ENCODE measurements around the gene CLDN7. TPM values are rescaled to one million over a fixed set of nuclear protein-coding genes. Genes with fewer than 3 reads are reported as not detected.

The CLDN7 gene
- total RNA-seq, 1 experiment from 2014 or later, result 147 TPM

GRCh38 chr17:7290166-7290565 lies 27.9 kb upstream of the CLDN7 start:
- H3K79me2 ChIP-seq (ENCODE audit: low read length), result no peaks in the 10 kb centered on the region
- H3K9me2 ChIP-seq (replicated peaks; ENCODE audit: low read length), result no peaks in the 10 kb centered on the region
- H3K9me3 ChIP-seq (ENCODE audit: low read length), result no peaks in the 10 kb centered on the region
- intact Hi-C loops (cut with micrococcal nuclease), result no loop called here
- H3K27ac ChIP-seq (ENCODE audit: low read length), result no peak overlapping the region
- H3K27me3 ChIP-seq (ENCODE audit: low read length), result no peaks in the 10 kb centered on the region
- BruUV-seq (replicated peaks), result no TSS peak
- H3K36me3 ChIP-seq (ENCODE audit: low read depth, low read length), result no peaks in the 10 kb centered on the region
- no peak overlapping the region for H3K9ac ChIP-seq (ENCODE audit: low read length)
- peaks cover 3% of the 10 kb centered on the region; the same call in 1 of the 2 replicates for H3K4me1 ChIP-seq (ENCODE audit: insufficient read depth, low read length)
- TF ChIP-seq EZH2 (IDR thresholded peaks at IDR 0.05; ENCODE audit: low read length, unreplicated experiment) (no peak), EZH2phosphoT487 (IDR thresholded peaks at IDR 0.05; ENCODE audit: borderline replicate concordance, low read length) (no peak), CTCF (conservative IDR thresholded peaks at IDR 0.05; ENCODE audit: low read depth, low read length) (no peak)
- H3K4me2 ChIP-seq (ENCODE audit: low read length), result no peak overlapping the region
- no peak for ATAC-seq
- H4K20me1 ChIP-seq (ENCODE audit: low read length), result no peaks in the 10 kb centered on the region
- POLR2A ChIA-PET (ENCODE audit: unreplicated experiment), result interaction anchor here (0.5 kb wide), 1 partner anchor 69 kb away, joined by 3 read pairs; no protein-coding TSS in a partner anchor
- CTCF ChIA-PET, result no interaction called here
- H2AFZ ChIP-seq (ENCODE audit: low read length), result no peak overlapping the region
- no peak for DNase-seq
- H3F3A ChIP-seq (ENCODE audit: low read length, unreplicated experiment), result no peaks in the 10 kb centered on the region
- H3K4me3 ChIP-seq (ENCODE audit: low read length), result no peak overlapping the region

- no peaks in the 10 kb centered on the region for H3K9me2 ChIP-seq (replicated peaks; ENCODE audit: low read length)
- ChIA-PET POLR2A (ENCODE audit: unreplicated experiment) (interaction anchor here (0.5 kb wide), 1 partner anchor 68 kb away, joined by 3 read pairs; no protein-coding TSS in a partner anchor), CTCF (no interaction called here)
- DNase-seq (no peak), ATAC-seq (no peak)
- no peak for TF ChIP-seq EZH2phosphoT487 (IDR thresholded peaks at IDR 0.05; ENCODE audit: borderline replicate concordance, low read length)
- no peak for TF ChIP-seq EZH2 (IDR thresholded peaks at IDR 0.05; ENCODE audit: low read length, unreplicated experiment)
- TF ChIP-seq CTCF (conservative IDR thresholded peaks at IDR 0.05; ENCODE audit: low read depth, low read length), result no peak
- H3K4me2 ChIP-seq (ENCODE audit: low read length), result no peak overlapping the region
- H2AFZ ChIP-seq (ENCODE audit: low read length), result no peak overlapping the region
- no peaks in the 10 kb centered on the region for H3K79me2 ChIP-seq (ENCODE audit: low read length)
- no peak overlapping the region for H3K9ac ChIP-seq (ENCODE audit: low read length)
- no peak overlapping the region for H3K27ac ChIP-seq (ENCODE audit: low read length)
- H3K36me3 ChIP-seq (ENCODE audit: low read depth, low read length), result no peaks in the 10 kb centered on the region
- H3K27me3 ChIP-seq (ENCODE audit: low read length), result no peaks in the 10 kb centered on the region
- H3K4me1 ChIP-seq (ENCODE audit: insufficient read depth, low read length), result no peaks in the 10 kb centered on the region
- intact Hi-C loops (cut with micrococcal nuclease), result no loop called here
- H4K20me1 ChIP-seq (ENCODE audit: low read length), result no peaks in the 10 kb centered on the region
- no peaks in the 10 kb centered on the region for H3K9me3 ChIP-seq (ENCODE audit: low read length)
- no peak overlapping the region for H3K4me3 ChIP-seq (ENCODE audit: low read length)
- no TSS peak for BruUV-seq (replicated peaks)
- H3F3A ChIP-seq (ENCODE audit: low read length, unreplicated experiment), result no peaks in the 10 kb centered on the region
These were observed 27.2 kb upstream of the CLDN7 start for GRCh38 chr17:7289256-7290032.

GRCh38 chr17:7285679-7286078 lies 23.4 kb upstream of the CLDN7 start:
- DNase-seq, result no peak
- Histone ChIP-seq H3K9me3 (ENCODE audit: low read length) (no peaks in the 10 kb centered on the region), H4K20me1 (ENCODE audit: low read length) (no peaks in the 10 kb centered on the region), H3F3A (ENCODE audit: low read length, unreplicated experiment) (no peaks in the 10 kb centered on the region), H2AFZ (ENCODE audit: low read length) (no peak overlapping the region), H3K79me2 (ENCODE audit: low read length) (no peaks in the 10 kb centered on the region), H3K27me3 (ENCODE audit: low read length) (no peaks in the 10 kb centered on the region), H3K36me3 (ENCODE audit: low read depth, low read length) (no peaks in the 10 kb centered on the region), H3K27ac (ENCODE audit: low read length) (no peak overlapping the region), H3K9ac (ENCODE audit: low read length) (no peak overlapping the region), H3K4me1 (ENCODE audit: insufficient read depth, low read length) (peaks cover 5% of the 10 kb centered on the region), H3K9me2 (replicated peaks; ENCODE audit: low read length) (no peaks in the 10 kb centered on the region), H3K4me2 (ENCODE audit: low read length) (no peak overlapping the region), H3K4me3 (ENCODE audit: low read length) (no peak overlapping the region)
- no peak for ATAC-seq
- intact Hi-C loops (cut with micrococcal nuclease), result no loop called here
- CTCF ChIA-PET, result interaction anchor here (0.8 kb wide), 1 partner anchor 11 kb away, joined by 4 read pairs; no protein-coding TSS in a partner anchor
- TF ChIP-seq EZH2phosphoT487 (IDR thresholded peaks at IDR 0.05; ENCODE audit: borderline replicate concordance, low read length), result no peak
- no peak for TF ChIP-seq CTCF (conservative IDR thresholded peaks at IDR 0.05; ENCODE audit: low read depth, low read length)
- no peak for TF ChIP-seq EZH2 (IDR thresholded peaks at IDR 0.05; ENCODE audit: low read length, unreplicated experiment)
- POLR2A ChIA-PET (ENCODE audit: unreplicated experiment), result interaction anchor here (0.6 kb wide), 1 partner anchor 11 kb away, joined by 3 read pairs; no protein-coding TSS in a partner anchor
- no TSS peak for BruUV-seq (replicated peaks)
